Loucy (cell line): ENCODE measurements around the gene PARS2.

Experiments used
- EZH2phosphoT487 ChIP-seq: fragments of 200-600 bp; IDR thresholded peaks from 2 replicates; pipeline ENCODE4 v1.6.1; 2018; ENCODE audit warnings: antibody characterized with exemption, mild to moderate bottlenecking, moderate library complexity, borderline replicate concordance
- TF ChIP-seq, protein P1 (sequence below): fragments of 200-600 bp; sonication (generic); conservative IDR thresholded peaks from 2 replicates; pipeline ENCODE4 v1.5.1; 2014; ENCODE audit warnings: mild to moderate bottlenecking, antibody characterized with exemption, low read length

DNA sequence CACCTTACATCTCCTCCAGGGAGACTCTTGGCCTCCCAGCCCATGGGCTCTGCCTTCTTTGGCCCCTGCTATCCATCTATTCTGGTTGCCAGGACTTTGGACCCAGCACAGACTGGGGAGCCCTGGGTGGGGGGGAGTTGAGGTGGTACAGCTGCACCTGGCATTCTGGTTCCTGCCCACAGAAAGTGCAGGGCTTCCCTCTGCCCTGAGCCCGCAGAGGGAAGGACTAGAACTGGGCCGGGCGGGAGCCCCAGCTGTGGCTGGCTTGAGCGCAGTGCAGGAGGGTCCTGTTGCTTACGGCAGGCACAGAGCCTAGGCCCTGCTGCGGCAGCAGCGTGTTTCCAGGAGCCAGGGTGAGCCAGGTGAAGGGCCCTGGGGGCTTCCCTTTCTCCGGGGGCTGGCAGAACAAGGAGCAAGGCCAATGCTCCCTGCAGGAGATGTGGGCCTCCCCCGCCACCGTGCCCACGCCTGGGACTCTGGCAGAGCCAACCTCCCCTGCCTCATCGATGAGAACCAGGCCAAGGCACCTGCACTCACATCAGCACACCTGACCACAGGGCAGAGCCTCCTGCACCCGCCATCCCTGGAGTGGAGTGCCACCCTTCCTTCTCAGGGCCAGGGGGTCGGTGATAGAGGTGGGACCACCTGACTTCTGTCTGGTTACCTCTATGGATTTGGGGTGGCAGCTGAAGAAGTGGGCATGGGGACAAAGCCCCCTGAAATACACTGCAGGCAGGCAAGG, 16.1 kb downstream of the PARS2 start:
- TF ChIP-seq, protein P1, sequence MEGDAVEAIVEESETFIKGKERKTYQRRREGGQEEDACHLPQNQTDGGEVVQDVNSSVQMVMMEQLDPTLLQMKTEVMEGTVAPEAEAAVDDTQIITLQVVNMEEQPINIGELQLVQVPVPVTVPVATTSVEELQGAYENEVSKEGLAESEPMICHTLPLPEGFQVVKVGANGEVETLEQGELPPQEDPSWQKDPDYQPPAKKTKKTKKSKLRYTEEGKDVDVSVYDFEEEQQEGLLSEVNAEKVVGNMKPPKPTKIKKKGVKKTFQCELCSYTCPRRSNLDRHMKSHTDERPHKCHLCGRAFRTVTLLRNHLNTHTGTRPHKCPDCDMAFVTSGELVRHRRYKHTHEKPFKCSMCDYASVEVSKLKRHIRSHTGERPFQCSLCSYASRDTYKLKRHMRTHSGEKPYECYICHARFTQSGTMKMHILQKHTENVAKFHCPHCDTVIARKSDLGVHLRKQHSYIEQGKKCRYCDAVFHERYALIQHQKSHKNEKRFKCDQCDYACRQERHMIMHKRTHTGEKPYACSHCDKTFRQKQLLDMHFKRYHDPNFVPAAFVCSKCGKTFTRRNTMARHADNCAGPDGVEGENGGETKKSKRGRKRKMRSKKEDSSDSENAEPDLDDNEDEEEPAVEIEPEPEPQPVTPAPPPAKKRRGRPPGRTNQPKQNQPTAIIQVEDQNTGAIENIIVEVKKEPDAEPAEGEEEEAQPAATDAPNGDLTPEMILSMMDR = no peak
- TF ChIP-seq EZH2phosphoT487 = no peak
